KMS-11 (cell line): Measurements from ENCODE around the gene CDH16.
A peak's percentile ranks its signal among the peaks of the same experiment; 100 is the strongest.

Experiments used
- H2AFZ ChIP-seq: fragments of 200-600 bp; sonication (generic); 2 replicates; pipeline ENCODE4 v1.6.1; 2016; ENCODE audit warnings: antibody characterized with exemption, mixed run types, low read depth
- H3K27ac ChIP-seq: fragments of 200-600 bp; sonication (generic); 2 replicates; pipeline ENCODE4 v1.6.1; 2016; ENCODE audit warnings: mild to moderate bottlenecking, mixed run types
- H3K27me3 ChIP-seq: fragments of 200-600 bp; sonication (generic); 2 replicates; pipeline ENCODE4 v1.6.1; 2017; ENCODE audit warnings: mild to moderate bottlenecking, low read depth, mixed run types, moderate library complexity; ENCODE audit not compliant: insufficient read depth
- H3K36me3 ChIP-seq: fragments of 200-600 bp; sonication (generic); 2 replicates; pipeline ENCODE4 v1.6.1; 2017; ENCODE audit warnings: mild to moderate bottlenecking, mixed run types; ENCODE audit not compliant: insufficient read depth
- H3K4me1 ChIP-seq: fragments of 200-600 bp; sonication (generic); 2 replicates; pipeline ENCODE4 v1.6.1; 2016; ENCODE audit warnings: mild to moderate bottlenecking, low read depth, mixed run types; ENCODE audit not compliant: poor library complexity, severe bottlenecking
- H3K4me2 ChIP-seq: fragments of 200-600 bp; sonication (generic); 2 replicates; pipeline ENCODE4 v1.7.0; 2016; ENCODE audit warnings: mild to moderate bottlenecking, mixed run types
- H3K4me3 ChIP-seq: fragments of 200-600 bp; sonication (generic); IDR thresholded peaks from 2 replicates; pipeline ENCODE4 v1.6.1; 2017; ENCODE audit warnings: low read depth, low read length, mixed read lengths; ENCODE audit not compliant: insufficient read depth
- H3K79me2 ChIP-seq: fragments of 200-600 bp; sonication (generic); 2 replicates; pipeline ENCODE4 v1.6.1; 2016; ENCODE audit warnings: low read depth, mixed run types; ENCODE audit not compliant: insufficient read depth
- H3K9ac ChIP-seq: fragments of 200-600 bp; sonication (generic); 2 replicates; pipeline ENCODE4 v1.6.1; 2016; ENCODE audit warnings: mild to moderate bottlenecking, mixed run types
- H4K20me1 ChIP-seq: fragments of 200-600 bp; sonication (generic); 2 replicates; pipeline ENCODE4 v1.6.1; 2016; ENCODE audit warnings: mild to moderate bottlenecking, mixed run types; ENCODE audit not compliant: insufficient read depth
- CTCF ChIP-seq: fragments of 200-600 bp; sonication (generic); conservative IDR thresholded peaks from 2 replicates; pipeline ENCODE4 v1.6.1; 2017; ENCODE audit warnings: low read depth, mild to moderate bottlenecking, antibody characterized with exemption, low read length, moderate library complexity, mixed read lengths

Gene CDH16

DNA sequence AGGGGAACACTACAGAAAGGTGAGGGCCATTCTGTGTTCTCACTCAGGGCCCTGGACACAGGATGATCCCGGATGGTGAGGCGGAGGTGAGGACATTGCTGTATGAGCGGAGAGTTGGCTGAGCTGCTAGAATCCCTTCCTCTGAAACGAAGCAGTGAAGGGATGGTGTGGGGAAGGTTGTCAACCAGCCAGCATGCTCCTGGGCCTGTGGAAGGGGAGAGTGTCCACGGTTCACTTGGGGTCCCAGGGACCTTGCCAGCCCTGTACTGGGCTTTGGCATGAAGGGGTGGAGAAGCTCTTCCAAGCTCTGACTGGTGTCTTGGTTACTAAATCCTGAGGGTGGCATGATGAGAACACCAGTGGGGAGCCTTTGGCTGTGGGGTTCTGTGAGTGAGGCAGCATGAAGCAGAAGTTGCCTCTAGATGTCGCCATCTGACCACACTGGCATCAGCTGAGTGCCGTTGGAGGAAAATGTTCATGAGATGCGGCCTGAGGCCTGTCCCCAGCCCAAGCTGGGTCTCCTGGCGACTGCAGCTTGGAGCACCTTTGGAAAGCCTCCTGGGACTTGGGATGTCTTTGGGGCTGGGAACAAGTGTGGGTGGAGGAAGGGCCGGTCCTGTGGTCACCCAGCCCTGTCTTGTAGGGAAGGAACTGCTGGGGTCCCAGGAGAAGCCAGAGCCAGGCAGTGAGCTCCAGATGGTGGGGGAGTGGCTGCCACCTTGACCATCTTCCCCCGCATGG lies 23.6 kb downstream of the CDH16 start:
- Histone ChIP-seq H3K9ac (no peak overlapping the region), H3K79me2 (no peaks in the 10 kb centered on the region), H4K20me1 (no peaks in the 10 kb centered on the region), H3K36me3 (no peaks in the 10 kb centered on the region), H3K4me2 (no peak overlapping the region), H3K4me1 (peaks cover 10% of the 10 kb centered on the region), H3K27ac (no peak overlapping the region), H2AFZ (no peak overlapping the region), H3K27me3 (no peaks in the 10 kb centered on the region), H3K4me3 (no peak overlapping the region)
- TF ChIP-seq CTCF, result peak; percentile 72

DNA sequence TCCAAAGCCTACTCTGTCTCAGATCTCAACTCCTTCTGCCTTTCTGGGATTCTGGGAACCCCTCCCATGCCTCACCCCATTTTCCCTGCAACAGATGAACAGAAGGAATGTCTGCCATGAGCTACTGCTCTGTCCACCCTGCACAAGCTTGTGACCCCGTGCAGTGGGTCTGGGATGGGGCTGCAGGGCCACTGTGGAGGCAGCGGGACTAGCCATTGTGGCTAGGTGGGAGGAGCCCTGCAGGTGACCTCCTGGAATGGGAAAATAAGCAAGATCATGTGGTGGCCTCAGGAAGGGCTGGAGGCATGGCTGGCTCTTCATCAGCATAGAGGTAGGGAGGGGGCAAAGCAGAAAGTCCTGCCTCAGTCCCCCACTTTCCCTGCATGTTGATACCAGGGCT lies 24.6 kb downstream of the CDH16 start:
- Histone ChIP-seq H3K4me2 (no peak overlapping the region), H3K4me1 (peaks cover 4% of the 10 kb centered on the region)

GRCh38 chr16:66891797-66892196 lies 26.9 kb downstream of the CDH16 start:
- H3K4me3 ChIP-seq, result no peak overlapping the region
- H3K27me3 ChIP-seq, result no peaks in the 10 kb centered on the region
- no peaks in the 10 kb centered on the region for H3K79me2 ChIP-seq
- no peak for TF ChIP-seq CTCF
- H3K27ac ChIP-seq, result no peak overlapping the region
- no peak overlapping the region for H2AFZ ChIP-seq
- H3K36me3 ChIP-seq, result 0 out of 2 replicates have a peak, but pooled peaks cover under 1% of the 10 kb centered on the region
- no peaks in the 10 kb centered on the region for H4K20me1 ChIP-seq
- peaks cover 4% of the 10 kb centered on the region for H3K4me1 ChIP-seq
- no peak overlapping the region for H3K4me2 ChIP-seq
- no peak overlapping the region for H3K9ac ChIP-seq

More for the DNA sequence above, 24.6 kb downstream of the CDH16 start:
- no peak for TF ChIP-seq CTCF
- no peaks in the 10 kb centered on the region for H3K79me2 ChIP-seq
- no peaks in the 10 kb centered on the region for H3K27me3 ChIP-seq
- no peaks in the 10 kb centered on the region for H3K36me3 ChIP-seq
- no peak overlapping the region for H3K4me3 ChIP-seq
- H2AFZ ChIP-seq, result no peak overlapping the region
- no peaks in the 10 kb centered on the region for H4K20me1 ChIP-seq
- no peak overlapping the region for H3K9ac ChIP-seq
- H3K27ac ChIP-seq, result no peak overlapping the region

GRCh38 chr16:66891360-66891759 lies 27.3 kb downstream of the CDH16 start:
- no peak overlapping the region for H2AFZ ChIP-seq
- no peak for TF ChIP-seq CTCF
- H3K27ac ChIP-seq, result no peak overlapping the region
- H3K9ac ChIP-seq, result no peak overlapping the region
- H4K20me1 ChIP-seq, result no peaks in the 10 kb centered on the region
- peaks cover 4% of the 10 kb centered on the region for H3K4me1 ChIP-seq
- H3K4me2 ChIP-seq, result no peak overlapping the region
- 0 out of 2 replicates have a peak, but pooled peaks cover 5% of the 10 kb centered on the region for H3K36me3 ChIP-seq
- H3K79me2 ChIP-seq, result no peaks in the 10 kb centered on the region
- H3K27me3 ChIP-seq, result no peaks in the 10 kb centered on the region
- no peak overlapping the region for H3K4me3 ChIP-seq
